Measurements from ENCODE around the gene ASPN.

Gene ASPN

GRCh38 chr9:92482329-92482728 lies at the start of gene ASPN:
Gene ASPN, minus strand, starts transcription at chr9:92482506.
- DNase-seq = no peak

DNA sequence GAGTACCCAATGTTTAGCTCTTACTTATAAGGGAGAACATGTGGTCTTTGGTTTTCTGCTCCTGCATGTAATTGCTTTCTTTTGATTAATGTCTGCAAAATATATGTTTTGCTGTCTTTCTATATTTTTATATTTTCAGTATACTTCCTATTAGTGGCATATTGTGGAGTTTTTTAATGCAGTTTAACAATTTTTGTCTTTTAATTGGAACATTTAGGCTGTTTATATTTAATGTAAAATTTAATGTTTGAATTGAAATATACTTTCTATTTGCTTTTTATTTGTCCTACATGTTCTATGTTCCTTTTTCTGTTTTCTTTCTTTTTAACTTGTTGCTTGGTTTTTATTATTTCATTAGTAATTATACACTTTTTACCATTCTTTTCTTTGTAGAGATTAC lies 48.6 kb upstream of the ASPN start:
- DNase-seq = no peak

- no peak for DNase-seq
Observed at GRCh38 chr9:92529124-92529523, 46.8 kb upstream of the ASPN start.

- DNase-seq = no peak
Observed at GRCh38 chr9:92528522-92528849, 46.2 kb upstream of the ASPN start.

DNA sequence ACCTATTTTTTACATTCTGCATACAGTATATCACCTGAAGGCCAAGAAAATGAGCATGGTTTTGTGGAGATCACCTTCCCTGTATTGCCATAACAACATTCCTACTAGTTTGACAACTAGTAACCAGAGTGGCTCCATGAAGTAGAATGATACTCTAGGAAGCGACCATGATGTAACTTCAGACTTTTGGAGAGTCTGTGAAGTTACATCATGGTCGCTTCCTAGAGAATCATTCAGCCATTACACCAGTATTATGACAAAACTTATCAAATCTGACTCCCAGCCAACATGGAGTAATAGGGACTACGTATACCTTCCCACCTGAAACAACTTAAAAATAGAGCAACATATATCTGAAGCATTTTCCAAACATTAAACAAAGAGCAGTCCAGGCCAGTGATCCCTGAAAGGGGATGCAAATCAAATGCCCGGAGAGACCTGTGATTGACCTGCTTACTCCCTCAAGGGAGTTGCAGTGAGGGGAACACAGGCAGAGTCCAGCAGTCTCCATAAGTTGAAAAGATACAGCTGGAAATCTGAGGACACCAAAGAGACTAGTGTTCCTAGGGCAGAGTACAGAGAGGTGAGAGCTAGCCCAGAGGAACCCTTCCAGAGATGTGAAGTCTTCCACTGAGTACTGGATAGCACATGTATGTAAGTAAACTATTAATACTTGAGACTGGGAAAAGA lies 45.7 kb upstream of the ASPN start:
- no peak for DNase-seq

DNA sequence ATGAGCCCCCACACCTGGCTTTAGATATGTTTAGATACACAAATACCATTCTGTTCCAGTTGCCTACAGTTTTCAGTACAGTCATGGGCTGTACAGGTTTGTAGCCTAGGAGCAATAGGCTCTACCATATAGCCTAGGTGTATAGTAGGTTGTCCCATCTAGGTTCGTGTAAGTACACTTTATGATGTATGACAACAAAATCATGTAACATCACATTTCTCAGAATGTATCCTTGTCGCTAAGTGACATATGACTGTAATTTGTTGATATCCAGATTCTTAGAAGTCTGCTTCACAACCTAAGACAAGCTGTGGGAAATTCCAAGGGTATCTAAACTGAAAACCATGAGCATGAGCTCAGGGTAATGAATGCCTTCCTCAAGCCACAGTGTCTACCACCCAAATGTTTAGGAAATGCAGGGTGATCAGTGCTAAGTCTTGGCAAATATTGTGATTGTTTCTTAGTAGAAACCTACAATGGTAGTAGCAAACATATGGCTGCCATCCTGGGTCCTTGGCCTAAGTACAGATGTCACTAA lies 45.1 kb upstream of the ASPN start:
- no peak for DNase-seq

GRCh38 chr9:92525306-92525705 lies 43.0 kb upstream of the ASPN start:
- DNase-seq = no peak

- DNase-seq = no peak
Observed at GRCh38 chr9:92524881-92525280, 42.6 kb upstream of the ASPN start.

- no peak for DNase-seq
Observed at GRCh38 chr9:92522983-92523970, 41.0 kb upstream of the ASPN start.

DNA sequence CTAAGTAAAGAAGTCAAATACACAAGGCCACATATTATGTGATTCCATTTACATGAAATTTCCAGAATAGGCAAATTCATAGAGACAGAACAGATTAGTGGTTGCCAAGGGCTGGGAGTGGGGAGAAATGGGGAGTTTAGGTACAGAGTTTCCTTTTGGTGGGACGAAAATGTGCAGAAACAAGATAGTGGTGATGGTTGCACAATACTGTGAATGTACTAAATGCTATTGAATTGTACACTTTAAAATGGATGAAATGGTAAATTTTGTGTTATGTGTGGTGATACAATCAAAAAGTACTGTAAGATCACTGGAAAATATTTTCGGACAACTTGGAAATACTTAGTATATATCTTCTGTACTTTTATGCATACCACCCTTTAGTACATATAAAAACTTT lies 38.5 kb upstream of the ASPN start:
- DNase-seq = no peak

DNA sequence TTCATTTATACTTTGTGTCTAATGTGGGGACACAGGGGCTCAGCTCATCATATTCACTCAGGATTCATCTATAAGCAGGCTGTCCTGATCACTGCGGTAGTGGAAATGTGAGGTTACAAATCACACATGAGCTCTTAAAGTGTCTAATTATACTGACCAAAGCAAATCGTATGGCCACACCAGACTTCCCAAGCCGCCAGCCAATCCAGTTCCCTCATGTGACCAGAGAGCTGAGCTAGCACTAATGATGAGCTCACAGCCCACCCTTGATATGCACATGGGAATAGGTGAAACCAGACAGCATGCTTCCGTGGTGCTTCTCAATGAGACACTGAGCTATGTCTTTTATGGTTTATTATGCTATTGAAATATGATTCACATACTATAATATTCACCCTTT lies 35.9 kb upstream of the ASPN start:
- DNase-seq = no peak

DNA sequence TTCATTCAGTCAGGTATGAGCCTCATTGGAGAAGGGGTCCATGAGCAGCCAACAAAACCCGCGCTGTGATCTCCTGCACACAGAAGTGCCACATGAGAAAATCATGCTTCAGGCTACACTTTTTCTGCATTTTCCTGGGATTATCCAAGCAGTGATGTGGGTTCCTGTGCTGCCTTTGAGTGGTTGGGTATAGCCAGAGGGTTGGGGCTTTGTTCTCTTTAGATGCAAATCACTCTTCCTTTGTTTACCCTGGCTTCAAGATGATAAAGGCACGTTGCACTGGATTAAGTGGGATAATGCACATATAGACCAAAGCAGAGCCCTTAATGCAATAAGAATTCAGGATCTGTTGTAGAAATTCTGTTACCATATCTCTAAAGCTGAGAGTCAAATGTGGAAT lies 34.7 kb upstream of the ASPN start:
- DNase-seq = no peak

DNA sequence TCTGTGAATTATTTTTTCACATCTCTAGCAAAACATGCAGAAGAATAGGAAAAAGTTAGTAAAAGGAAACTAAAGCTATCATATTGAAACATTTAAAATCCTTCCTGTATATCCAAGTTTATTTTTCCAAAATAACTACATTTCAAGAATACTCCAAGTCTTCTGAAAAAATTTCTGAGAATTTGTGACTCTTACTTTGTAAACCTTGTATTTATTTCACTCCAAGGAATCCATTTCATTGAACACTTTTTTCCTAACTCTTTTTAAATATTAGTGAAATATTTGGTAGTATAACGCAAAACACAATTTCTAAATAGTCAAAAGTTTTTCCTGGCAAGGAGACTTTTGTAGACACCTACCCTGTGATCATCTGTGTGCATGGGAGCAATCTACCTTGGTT lies 34.2 kb upstream of the ASPN start:
- DNase-seq = no peak

DNA sequence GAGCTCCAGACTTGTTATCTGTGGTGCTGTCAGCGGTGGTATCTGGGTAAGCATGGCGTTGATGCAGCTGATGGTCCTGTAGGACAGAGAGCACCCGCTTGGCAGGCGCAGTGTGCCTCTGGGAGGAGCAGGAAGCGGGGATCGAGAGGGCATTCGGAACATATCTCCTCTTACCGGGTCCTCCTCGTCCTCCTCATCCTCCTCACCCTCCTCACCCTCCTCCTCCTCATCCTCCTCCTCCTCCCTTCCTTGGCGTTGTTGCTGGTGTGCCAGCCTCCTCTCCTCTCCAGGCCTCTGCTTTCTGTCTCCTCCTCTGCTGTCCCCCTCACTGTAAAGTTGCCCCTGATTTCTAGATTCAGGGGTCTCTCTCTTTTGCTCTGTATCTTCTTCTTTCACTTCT lies 32.3 kb upstream of the ASPN start:
- no peak for DNase-seq

DNA sequence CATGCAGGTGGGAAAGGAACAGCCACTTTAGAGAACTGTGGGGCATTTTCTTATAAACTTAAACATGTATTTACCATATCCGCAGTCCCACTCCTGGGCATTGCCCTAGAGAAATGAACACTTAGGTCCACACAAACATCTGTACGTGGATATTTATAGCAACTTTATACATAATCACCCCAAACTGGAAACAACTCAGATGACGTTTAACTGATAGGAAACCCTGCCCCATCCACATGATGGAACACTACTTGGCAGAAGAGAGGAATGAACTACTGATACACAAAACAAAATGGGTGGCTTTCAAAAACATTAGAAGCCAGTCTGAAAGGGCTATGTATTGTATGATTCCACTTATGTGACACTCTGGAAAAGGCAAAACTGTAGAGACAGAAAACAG lies 31.0 kb upstream of the ASPN start:
- no peak for DNase-seq

DNA sequence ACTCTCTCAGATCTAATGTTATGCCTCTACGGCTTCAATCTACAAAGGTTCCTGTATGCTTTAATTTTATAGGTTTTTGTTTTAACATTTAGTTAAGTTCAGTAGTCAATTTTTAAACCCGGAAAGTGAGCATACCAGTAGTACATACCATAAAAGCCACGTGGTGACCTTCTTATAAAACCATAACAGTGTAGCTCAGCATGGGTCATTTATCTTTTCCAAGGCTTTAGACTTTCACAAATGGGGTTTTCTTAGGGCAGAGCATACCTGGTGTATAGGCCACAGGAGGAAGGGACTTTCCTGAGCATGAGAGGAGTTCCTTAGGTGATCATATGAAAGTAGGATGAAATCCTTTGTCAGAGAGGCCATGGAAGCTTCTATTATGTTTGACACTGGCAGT lies 30.3 kb upstream of the ASPN start:
- no peak for DNase-seq

DNA sequence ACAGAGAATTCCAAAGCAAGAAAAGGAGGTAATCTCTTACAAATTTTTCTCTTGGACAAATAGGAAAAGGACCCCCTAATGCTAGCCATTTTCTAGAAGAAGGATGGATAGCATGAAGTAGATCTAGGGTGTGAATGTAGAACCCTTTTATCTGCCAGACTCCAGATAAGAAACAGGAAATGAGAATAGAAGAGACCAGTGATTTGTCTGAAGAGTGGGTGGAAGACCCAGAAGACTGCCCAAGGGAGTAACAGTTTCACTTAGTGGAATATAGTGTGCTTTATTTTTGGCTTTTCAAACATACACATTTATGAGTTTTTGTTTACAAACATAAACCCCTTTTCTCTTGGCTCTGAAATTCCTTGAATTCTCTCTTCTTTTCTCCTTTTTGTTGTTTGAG lies 28.4 kb upstream of the ASPN start:
- DNase-seq = no peak

- no peak for DNase-seq
Observed at GRCh38 chr9:92509050-92509449, 26.7 kb upstream of the ASPN start.

GRCh38 chr9:92508018-92508820 lies 25.9 kb upstream of the ASPN start:
- no peak for DNase-seq

- DNase-seq = no peak
Observed at GRCh38 chr9:92507496-92507895, 25.2 kb upstream of the ASPN start.

DNA sequence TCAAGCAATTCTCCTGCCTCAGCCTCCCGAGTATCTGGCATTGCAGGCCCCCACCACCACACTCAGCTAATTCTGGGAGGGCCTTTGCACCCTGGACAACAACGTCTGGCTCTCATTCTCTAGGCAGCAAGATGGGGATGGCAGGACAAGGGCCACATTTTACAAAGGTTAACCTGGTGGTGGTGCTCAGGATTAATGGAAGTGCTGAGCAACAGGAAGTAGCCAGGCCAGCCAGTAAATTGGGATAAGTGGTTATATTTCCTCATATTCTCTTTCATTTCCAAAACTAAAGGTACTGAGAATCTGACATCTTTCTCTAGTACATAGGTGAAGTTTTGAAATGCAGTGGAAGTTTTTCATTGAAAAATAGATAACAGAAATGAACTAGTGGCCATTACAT lies 24.7 kb upstream of the ASPN start:
- DNase-seq = no peak

DNA sequence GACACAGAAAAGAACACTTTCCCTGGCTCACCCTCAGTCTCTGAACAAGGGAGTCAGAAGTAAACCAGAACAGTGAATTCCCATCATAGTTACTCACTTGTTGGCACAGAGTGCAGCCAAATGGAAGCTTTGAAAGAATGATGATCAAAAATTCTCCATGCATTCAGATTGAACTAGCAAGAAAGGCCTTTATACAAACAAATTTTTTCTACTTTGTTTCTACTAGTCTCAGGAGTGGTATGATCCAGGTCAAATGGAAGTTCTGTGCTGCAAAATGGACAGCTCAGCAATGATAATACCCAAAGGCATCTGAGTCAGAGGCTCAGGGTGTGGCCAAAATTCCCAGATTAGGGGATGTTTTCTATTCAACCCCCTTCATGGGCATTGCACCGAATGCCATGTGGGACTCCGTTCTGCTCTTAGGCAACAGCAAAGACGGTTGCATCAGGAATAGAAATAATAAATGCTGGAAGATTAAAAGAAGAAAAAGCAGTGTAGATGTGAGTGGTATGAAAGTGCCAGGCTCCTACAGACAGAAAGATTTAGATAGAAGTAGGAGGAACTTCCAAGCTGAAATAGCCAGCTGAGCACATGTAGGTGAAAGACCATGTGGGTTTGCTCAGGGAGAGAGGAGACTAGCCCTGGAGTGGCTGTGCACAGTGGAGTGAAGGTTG lies 24.0 kb upstream of the ASPN start:
- no peak for DNase-seq

DNA sequence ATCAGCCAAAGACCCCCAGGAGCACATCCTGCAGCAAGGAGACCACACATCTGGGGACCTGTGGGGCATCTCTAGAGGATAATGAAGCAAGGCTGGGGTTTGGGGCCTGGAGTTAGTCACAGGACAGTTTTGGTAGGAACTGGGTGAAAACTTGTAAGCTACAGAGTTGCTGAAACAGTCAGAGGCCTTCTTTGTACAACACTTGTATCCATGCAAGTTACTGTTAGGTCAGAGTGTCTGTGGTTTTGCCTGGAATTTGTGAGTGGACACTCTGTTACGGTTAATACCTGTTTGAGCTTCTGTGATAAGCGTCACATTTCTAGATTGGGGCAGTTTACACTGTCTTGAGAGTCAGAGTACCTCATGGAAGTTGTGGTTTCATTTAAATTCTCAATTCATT lies 22.6 kb upstream of the ASPN start:
- no peak for DNase-seq
